ENCODE data around the gene URI1. TPM values are rescaled to one million over a fixed set of nuclear protein-coding genes. Genes with fewer than 3 reads are reported as not detected.

URI1 gene
- total RNA-seq, 1 donor from 2014 or later, result 45.4 TPM

- H3K4me3 ChIP-seq (ENCODE audit: low read depth, low read length), result no peak overlapping the region
- no peak for TF ChIP-seq CTCF (conservative IDR thresholded peaks at IDR 0.05; ENCODE audit: low read depth, low read length)
- no peak for DNase-seq (ENCODE audit: low read depth)
Observed at GRCh38 chr19:30003866-30004265, 61.8 kb downstream of the URI1 start.

GRCh38 chr19:30004403-30004802 lies 62.4 kb downstream of the URI1 start:
- no peak for TF ChIP-seq CTCF (conservative IDR thresholded peaks at IDR 0.05; ENCODE audit: low read depth, low read length)
- DNase-seq (ENCODE audit: low read depth), result no peak
- no peak overlapping the region for H3K4me3 ChIP-seq (ENCODE audit: low read depth, low read length)

DNA sequence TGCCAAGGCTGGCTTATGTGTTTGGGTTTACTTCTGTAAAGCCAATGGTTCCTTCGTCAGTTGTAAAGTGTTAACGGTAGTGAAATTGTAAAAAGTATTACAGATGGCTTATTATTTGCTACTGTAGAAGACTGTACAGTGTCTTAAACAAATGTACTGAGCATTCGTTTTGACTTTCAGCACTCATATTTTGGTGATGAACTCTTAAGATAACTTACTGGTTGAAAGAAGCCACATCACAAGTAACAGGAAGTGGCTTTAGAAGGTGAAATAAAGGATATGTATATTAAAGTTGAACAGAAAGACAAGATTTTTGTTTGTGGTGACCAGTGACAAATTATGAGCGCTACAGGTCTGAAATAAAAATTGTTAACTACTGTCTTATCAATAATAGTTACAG lies 64.2 kb downstream of the URI1 start:
- no peak for DNase-seq (ENCODE audit: low read depth)
- no peak overlapping the region for H3K4me3 ChIP-seq (ENCODE audit: low read depth, low read length)
- TF ChIP-seq CTCF (conservative IDR thresholded peaks at IDR 0.05; ENCODE audit: low read depth, low read length), result no peak

DNA sequence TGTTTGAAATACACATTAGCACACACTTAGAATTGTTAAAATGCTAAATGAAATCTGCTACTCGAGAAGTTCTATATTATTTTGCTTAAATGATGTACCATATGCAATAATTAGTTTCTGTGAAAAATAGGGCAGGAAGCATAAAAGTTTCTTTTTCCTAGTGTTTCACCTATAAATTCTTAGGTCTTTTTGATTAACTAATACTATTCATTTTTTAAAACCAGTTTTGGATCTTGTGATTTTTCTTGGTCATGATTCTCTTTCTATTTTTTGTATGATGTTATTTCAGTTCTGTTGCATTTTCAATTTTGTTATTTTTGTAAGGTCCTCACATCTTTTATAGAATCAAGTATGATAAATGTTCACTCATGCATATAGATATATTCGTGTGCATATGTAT lies 66.1 kb downstream of the URI1 start:
- H3K4me3 ChIP-seq (ENCODE audit: low read depth, low read length), result no peak overlapping the region
- no peak for TF ChIP-seq CTCF (conservative IDR thresholded peaks at IDR 0.05; ENCODE audit: low read depth, low read length)
- no peak for DNase-seq (ENCODE audit: low read depth)

- TF ChIP-seq CTCF (conservative IDR thresholded peaks at IDR 0.05; ENCODE audit: low read depth, low read length), result no peak
- no peak overlapping the region for H3K4me3 ChIP-seq (ENCODE audit: low read depth, low read length)
- no peak for DNase-seq (ENCODE audit: low read depth)
Observed at GRCh38 chr19:30009013-30009412, 67.0 kb downstream of the URI1 start.

DNA sequence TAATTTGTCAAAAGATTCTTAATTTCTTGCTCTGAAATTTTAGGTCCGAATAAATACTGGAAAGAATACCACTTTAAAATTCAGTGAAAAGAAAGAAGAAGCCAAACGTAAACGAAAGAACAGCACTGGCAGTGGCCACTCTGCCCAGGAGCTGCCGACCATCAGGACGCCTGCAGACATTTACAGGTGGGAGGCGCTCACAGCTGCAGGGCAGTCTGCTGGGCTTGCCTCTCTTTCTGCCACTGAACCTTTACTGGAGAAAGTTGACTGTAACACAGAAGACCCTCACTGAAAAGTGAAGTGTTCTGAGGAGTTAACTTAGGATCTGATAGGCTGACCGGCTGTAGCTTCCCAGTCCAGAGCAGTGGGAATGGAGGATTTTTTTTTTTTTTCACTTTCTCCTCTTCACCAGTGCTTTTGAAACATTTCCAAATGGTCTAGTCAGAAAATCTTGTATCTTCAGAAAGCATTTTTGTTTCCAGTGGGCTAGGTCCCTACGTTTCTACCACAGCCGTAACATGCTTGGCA lies 69.1 kb downstream of the URI1 start:
- H3K4me3 ChIP-seq (ENCODE audit: low read depth, low read length), result no peak overlapping the region
- TF ChIP-seq CTCF (conservative IDR thresholded peaks at IDR 0.05; ENCODE audit: low read depth, low read length), result no peak
- no peak for DNase-seq (ENCODE audit: low read depth)

GRCh38 chr19:30014770-30015169 lies 72.7 kb downstream of the URI1 start:
- no peak for DNase-seq (ENCODE audit: low read depth)
- no peak for TF ChIP-seq CTCF (conservative IDR thresholded peaks at IDR 0.05; ENCODE audit: low read depth, low read length)
- H3K4me3 ChIP-seq (ENCODE audit: low read depth, low read length), result no peak overlapping the region

All from epithelial cell of proximal tubule (primary cell).